Immature natural killer cell (primary cell): Measurements from ENCODE around the gene FTL. TPM values are rescaled to one million over a fixed set of nuclear protein-coding genes. Genes with fewer than 3 reads are reported as not detected.

Experiments used
- DNase-seq, 3 donors: peaks; one replicate each; pipeline ENCODE4 v3.0.0; 2022; ENCODE audit warnings: mixed read lengths in 1 of 3
- H3K27ac Mint-ChIP-seq, 6 donors: one replicate each; pipeline ENCODE4 v1.8.0; 2020; ENCODE audit warnings: mixed read lengths in 6 of 6, mild to moderate bottlenecking in 5 of 6, inconsistent platforms in 4 of 6, moderate library complexity in 3 of 6
- H3K27me3 Mint-ChIP-seq, 3 donors: one replicate each; pipeline ENCODE4 v1.8.0; 2020 to 2021; ENCODE audit warnings: low read depth in 3 of 3, mild to moderate bottlenecking in 3 of 3, mixed read lengths in 3 of 3, moderate library complexity in 3 of 3, inconsistent platforms in 1 of 3
- H3K36me3 Mint-ChIP-seq, 3 donors: one replicate each; pipeline ENCODE4 v1.8.0; 2020; ENCODE audit warnings: mixed read lengths in 3 of 3, inconsistent platforms in 2 of 3, mild to moderate bottlenecking in 2 of 3
- H3K4me1 Mint-ChIP-seq, 2 donors: one replicate each; pipeline ENCODE4 v1.8.0; 2020; ENCODE audit warnings: inconsistent platforms in 2 of 2, mild to moderate bottlenecking in 2 of 2, mixed read lengths in 2 of 2, moderate library complexity in 1 of 2
- H3K4me3 Mint-ChIP-seq, 5 donors: one replicate each; pipeline ENCODE4 v1.8.0; 2020; ENCODE audit warnings: mild to moderate bottlenecking in 5 of 5, mixed read lengths in 5 of 5, inconsistent platforms in 3 of 5, moderate library complexity in 3 of 5
- H3K9me3 Mint-ChIP-seq, 6 donors: one replicate each; pipeline ENCODE4 v1.8.0; 2020; ENCODE audit warnings: mild to moderate bottlenecking in 6 of 6, mixed read lengths in 6 of 6, inconsistent platforms in 4 of 6, moderate library complexity in 3 of 6
- polyA plus RNA-seq, 3 donors: library from polyadenylated mRNA; unstranded; fragments of 300-500 nt; fragmentation: Illumina TruSeq; gene quantifications; one replicate each; pipeline ENCODE4 v1.2.3, GENCODE V29; 2021

FTL gene
- polyA plus RNA-seq, 3 donors from 2014 or later = 3,472 to 4,403 (median 4,065) TPM

DNA sequence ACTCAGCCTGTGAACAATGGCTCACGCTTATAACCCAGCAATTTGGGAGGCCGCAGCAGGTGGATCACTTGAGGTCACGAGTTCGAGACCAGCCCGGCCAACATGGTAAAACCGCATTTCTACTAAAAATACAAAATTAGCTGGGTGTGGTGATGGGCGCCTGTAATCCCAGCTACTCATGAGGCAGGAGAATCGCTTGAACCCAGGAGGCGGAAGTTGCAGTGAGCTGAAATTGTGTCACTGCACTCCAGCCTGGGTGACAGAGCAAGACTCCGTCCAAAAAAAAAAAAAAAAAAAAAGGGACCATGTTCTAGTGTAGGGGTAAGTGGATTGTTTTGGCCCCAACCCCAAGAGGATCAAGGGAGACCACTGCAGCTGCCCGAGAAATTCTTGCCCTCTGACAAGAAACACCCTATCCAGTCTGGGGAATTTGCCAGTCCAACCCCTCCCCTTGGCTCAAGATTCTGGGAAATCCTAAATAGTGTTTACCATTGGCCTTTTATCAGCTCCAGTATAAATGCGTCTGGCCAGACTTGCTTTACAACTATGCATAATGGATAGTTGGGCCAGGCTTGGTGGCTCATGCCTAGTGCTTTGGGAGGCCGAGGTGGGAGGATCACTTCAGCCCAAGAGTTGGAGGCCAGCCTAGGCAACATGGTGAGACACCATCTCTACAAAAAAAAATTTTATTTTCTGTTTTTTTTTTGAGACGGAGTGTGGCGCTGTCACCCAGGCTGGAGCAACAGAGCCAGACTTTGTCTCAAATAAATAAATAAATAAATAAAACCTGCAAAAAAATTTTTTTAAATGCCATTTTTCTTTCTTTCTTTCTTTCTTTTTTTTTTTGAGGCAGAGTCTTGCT is 36.7 kb upstream of the FTL start:
- no peak for DNase-seq
- no peaks in the 10 kb centered on the region for H3K9me3 Mint-ChIP-seq
- no peak overlapping the region for H3K27ac Mint-ChIP-seq
- peaks cover 3 to 6% of the 10 kb centered on the region in 2 donors for H3K4me1 Mint-ChIP-seq
- H3K36me3 Mint-ChIP-seq = no peaks in the 10 kb centered on the region
- H3K4me3 Mint-ChIP-seq = no peak overlapping the region
- peaks cover 3 to 6% (median 3%) of the 10 kb centered on the region in 3 donors for H3K27me3 Mint-ChIP-seq

DNA sequence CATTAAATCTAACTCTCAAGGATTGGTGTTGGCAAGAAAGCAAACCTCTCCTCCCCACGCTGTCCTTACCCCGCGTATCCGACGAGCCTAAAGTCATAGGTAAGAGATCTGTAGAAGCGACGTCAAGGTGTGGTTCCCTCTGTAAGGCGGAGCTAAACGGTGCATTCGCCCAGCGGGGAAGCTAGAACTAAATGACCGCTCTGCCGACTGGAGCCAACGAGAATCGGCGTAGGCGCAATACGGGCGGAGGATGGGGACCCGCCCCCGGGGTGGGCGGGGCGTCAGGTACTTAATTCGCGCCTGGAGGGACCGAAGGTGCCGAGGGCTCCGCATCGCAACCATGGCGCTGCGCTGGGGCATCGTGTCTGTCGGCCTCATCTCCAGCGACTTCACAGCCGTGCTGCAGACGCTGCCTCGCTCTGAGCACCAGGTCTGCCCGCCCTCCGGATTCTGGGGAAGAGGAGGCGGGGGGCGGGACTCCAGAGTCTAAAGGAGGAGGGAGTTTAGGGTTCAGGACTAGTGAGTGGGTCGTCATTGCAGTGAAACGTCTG is 31.7 kb upstream of the FTL start, which contains the start of gene DHDH:
Gene DHDH (plus strand): TSS at position 318 of the 551 bp plus-strand sequence. CDS start 23 bp downstream, at position 341.
- Mint-ChIP-seq H3K4me1 (peaks cover 8 to 13% of the 10 kb centered on the region in 2 donors), H3K36me3 (no peaks in the 10 kb centered on the region), H3K27me3 (peaks cover 3 to 6% (median 4%) of the 10 kb centered on the region in 3 donors), H3K9me3 (no peaks in the 10 kb centered on the region), H3K27ac (peak within 1 kb of the TSS in 4 of 6 donors; percentile 17 to 56 (median 26)), H3K4me3 (peak within 1 kb of the TSS; percentile 78 to 87 (median 84))
- peak; percentile 65 to 75 (median 72) for DNase-seq

DNA sequence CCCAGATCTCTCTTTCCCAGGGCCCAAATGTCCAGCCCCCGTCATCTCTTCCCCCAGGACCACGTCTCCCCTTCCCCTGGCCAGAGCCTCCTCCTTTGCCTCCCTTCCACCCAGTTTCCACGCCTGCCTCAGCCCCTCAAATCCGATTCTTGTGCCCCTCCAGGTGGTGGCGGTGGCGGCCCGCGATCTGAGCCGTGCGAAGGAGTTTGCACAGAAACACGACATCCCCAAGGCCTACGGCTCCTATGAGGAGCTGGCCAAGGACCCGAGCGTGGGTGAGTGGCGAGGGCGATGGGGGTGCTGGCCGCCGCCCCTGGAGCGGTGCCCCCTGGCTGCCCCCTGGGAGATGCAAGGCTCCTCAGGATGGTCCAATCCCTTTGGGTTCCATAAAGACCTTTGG is 30.3 kb upstream of the FTL start:
- DNase-seq = no peak
- Mint-ChIP-seq H3K36me3 (no peaks in the 10 kb centered on the region), H3K4me3 (no peak overlapping the region), H3K4me1 (peaks cover 8 to 13% of the 10 kb centered on the region in 2 donors), H3K27ac (no peak overlapping the region), H3K9me3 (no peaks in the 10 kb centered on the region), H3K27me3 (peaks cover 2 to 6% (median 3%) of the 10 kb centered on the region in 3 donors)

DNA sequence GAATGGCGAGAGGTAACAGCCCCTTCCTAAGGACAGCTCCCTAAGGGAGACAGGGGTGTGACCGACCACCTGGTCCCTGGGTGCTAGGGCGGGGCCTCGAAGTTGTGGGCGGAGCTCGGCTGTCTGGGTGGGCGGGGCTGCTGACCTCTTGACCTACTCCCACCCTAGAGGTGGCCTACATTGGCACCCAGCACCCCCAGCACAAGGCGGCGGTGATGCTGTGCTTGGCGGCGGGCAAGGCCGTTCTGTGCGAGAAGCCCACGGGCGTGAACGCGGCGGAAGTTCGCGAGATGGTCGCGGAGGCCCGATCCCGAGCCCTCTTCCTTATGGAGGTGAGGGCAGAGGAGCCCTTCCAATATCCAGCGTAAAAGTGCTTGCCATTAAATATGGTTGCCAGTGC is 29.2 kb upstream of the FTL start:
- DNase-seq = no peak
- H3K27ac Mint-ChIP-seq = no peak overlapping the region
- H3K9me3 Mint-ChIP-seq = no peaks in the 10 kb centered on the region
- peaks cover 8 to 13% of the 10 kb centered on the region in 2 donors for H3K4me1 Mint-ChIP-seq
- no peak overlapping the region for H3K4me3 Mint-ChIP-seq
- H3K27me3 Mint-ChIP-seq = peaks cover 2 to 6% (median 3%) of the 10 kb centered on the region in 3 donors
- H3K36me3 Mint-ChIP-seq = no peaks in the 10 kb centered on the region

DNA sequence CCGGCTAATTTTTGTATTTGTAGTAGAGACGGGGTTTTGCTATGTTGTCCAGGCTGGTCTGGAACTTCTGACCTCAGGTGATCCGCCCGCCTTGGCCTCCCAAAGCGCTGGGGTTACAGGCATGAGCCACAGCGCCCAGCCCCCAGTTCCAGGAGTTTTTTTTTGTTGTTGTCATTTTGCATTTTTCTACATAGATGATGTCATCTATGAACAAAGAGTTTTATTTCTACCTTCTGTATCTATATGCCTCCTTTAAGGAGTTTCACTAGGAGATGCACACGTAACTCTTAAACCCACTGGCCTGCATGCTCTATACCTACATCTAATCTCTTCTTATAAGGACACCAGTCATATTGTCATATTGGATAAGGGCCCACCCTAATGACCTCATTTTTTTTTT is 26.9 kb upstream of the FTL start:
- Mint-ChIP-seq H3K4me3 (no peak overlapping the region), H3K27ac (no peak overlapping the region), H3K4me1 (peaks cover 6 to 8% of the 10 kb centered on the region in 2 donors), H3K27me3 (peaks cover 0 to 3% (median 2%) of the 10 kb centered on the region in 3 donors), H3K9me3 (no peaks in the 10 kb centered on the region), H3K36me3 (no peaks in the 10 kb centered on the region)
- no peak for DNase-seq

DNA sequence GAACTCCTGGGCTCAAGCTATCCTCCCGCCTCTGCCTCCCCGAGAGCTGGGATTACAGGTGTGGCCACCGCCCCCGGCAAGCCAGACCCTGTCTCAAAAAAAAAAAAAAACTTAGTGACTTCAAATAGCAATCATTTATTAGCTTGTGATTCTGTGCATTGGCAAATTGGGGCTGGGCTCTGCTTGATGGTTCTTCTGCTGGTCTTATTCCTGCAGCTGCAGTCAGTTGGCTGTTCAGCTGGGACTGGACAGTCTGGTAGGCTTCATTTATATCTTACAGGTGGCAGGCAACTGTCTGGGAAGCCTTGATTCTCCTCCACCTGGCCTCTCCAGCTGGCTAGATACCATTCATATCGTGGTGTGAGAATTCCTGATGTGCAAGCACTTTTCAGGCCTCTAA is 24.2 kb upstream of the FTL start:
- Mint-ChIP-seq H3K27me3 (peaks cover 0 to 3% (median 2%) of the 10 kb centered on the region in 3 donors), H3K4me3 (no peak overlapping the region), H3K4me1 (no peaks in the 10 kb centered on the region), H3K9me3 (no peaks in the 10 kb centered on the region), H3K27ac (no peak overlapping the region), H3K36me3 (no peaks in the 10 kb centered on the region)
- no peak for DNase-seq

DNA sequence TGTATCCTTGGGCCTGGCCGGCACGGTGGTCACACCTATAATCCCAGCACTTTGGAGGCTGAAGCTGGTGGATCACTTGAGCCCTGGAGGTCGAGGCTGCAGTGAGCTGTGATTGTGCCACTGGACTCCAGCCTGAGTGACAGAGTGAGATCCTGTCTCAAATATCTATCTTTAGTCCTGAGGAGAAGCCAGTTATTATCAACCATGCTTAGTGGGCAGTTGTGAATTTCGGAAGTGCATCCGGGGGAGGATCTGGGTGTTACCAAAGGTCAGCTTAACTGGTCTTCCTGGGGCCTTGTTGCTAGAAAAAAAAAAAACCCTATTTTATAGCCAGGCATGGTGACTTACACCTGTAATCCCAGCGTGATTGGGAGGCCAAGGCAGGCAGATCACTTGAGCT is 22.0 kb upstream of the FTL start:
- no peak overlapping the region for H3K27ac Mint-ChIP-seq
- H3K4me1 Mint-ChIP-seq = no peaks in the 10 kb centered on the region
- H3K9me3 Mint-ChIP-seq = no peaks in the 10 kb centered on the region
- H3K36me3 Mint-ChIP-seq = no peaks in the 10 kb centered on the region
- peaks cover 0 to 3% (median 0%) of the 10 kb centered on the region in 3 donors for H3K27me3 Mint-ChIP-seq
- H3K4me3 Mint-ChIP-seq = no peak overlapping the region
- no peak for DNase-seq

DNA sequence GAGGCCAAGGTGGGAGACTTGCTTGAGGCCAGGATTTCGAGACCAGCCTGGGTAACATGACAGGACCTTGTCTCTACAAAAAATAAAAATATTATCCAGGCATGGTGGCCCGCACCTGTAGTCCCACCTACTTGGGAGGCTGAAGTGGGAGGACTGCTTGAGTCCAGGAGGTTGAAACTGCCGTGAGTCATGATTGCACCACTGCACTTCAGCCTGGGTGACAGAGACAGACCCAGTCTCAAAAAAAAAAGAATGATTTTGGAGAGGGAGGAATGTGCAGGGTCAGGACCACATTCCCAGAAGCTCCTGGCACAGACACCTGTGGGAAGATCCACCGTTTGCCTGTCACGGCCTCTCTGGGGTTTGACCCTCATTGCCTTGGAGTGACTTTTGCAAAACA is 19.7 kb upstream of the FTL start:
- Mint-ChIP-seq H3K36me3 (no peaks in the 10 kb centered on the region), H3K27ac (no peak overlapping the region)

DNA sequence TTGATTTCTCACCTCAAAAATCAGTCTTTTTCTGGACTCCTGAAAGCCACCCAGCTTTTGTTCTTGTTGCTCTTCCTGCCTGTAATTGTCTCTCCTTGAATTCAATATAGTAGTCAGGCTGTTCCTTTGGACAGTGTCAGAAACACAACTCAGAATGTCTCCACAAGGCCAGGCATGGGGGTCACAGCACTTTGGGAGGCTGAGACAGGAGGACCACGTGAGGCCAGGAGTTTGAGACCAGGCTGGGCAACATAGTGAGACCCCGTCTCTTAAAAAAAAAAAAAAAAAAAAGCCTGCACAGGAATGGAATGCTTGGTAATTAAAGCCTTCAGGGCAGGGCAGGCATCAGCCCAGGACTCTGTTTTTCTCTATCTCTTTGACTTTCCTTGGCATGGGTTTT is 19.3 kb upstream of the FTL start:
- H3K4me3 Mint-ChIP-seq = no peak overlapping the region
- H3K27ac Mint-ChIP-seq = no peak overlapping the region
- H3K36me3 Mint-ChIP-seq = no peaks in the 10 kb centered on the region
- no peak for DNase-seq
- H3K4me1 Mint-ChIP-seq = no peaks in the 10 kb centered on the region
- peaks cover 0 to 3% (median 0%) of the 10 kb centered on the region in 3 donors for H3K27me3 Mint-ChIP-seq
- no peaks in the 10 kb centered on the region for H3K9me3 Mint-ChIP-seq

More for the DNA sequence above, 19.7 kb upstream of the FTL start:
- Mint-ChIP-seq H3K27me3 (peaks cover 0 to 3% (median 0%) of the 10 kb centered on the region in 3 donors), H3K4me3 (no peak overlapping the region), H3K4me1 (no peaks in the 10 kb centered on the region), H3K9me3 (no peaks in the 10 kb centered on the region)
- DNase-seq = no peak

DNA sequence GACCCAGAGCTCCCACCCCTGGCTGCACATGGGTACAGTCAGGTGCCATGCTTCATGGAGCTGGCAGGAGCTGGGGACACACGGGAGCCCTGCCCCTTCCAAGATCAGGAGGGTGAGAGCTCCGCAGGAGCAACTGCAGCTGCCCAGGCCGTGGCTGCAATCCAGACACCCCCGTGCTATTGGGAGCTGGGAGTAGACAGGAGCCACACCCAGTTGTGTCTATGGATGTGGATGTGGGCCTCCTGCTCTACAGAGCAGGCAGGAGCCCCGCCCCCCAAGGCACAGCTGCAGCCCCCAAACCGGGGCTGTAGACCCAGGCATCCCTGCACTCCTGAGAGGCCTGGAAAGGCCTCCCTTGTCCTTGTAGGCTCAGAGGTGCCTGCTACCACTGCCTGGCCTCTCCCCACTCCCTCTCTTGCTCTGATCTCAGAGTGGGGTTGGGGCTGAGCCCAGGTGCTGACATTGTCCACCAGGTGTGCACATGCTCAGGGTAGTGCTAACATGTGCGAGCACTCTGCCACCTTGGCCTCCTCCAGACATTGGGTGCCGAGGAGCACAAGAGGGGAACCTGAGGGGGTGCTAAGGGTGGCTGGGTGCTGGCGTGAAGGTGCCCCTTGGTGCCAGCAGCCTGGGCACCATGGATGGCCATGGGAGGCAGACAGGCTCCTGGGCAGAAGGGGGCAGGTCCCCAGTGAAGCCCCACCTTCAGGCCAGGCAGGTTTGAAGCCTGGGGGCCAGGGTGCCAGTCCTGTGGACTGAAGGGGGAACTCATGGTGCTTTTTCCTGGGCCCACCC is 18.4 kb upstream of the FTL start:
- no peak for DNase-seq
- no peaks in the 10 kb centered on the region for H3K9me3 Mint-ChIP-seq
- no peak overlapping the region for H3K4me3 Mint-ChIP-seq
- H3K36me3 Mint-ChIP-seq = no peaks in the 10 kb centered on the region
- peaks cover 0 to 4% (median 0%) of the 10 kb centered on the region in 3 donors for H3K27me3 Mint-ChIP-seq
- H3K27ac Mint-ChIP-seq = no peak overlapping the region
- H3K4me1 Mint-ChIP-seq = no peaks in the 10 kb centered on the region

DNA sequence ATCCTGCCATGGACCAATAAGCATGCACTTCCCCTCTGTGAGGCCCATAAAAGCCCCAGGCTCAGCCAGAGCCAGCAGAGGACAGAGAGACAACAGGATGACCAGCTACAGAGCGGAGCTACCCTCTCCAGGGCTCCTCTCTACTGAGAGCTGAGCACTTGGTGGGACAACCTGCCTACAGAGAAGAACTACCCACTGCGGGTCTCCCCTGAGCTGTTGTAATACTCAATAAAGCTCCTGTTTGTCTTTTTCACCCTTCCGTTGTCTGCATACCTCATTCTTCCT is 17.9 kb upstream of the FTL start:
- Mint-ChIP-seq H3K4me1 (no peaks in the 10 kb centered on the region), H3K9me3 (no peaks in the 10 kb centered on the region), H3K27ac (no peak overlapping the region), H3K27me3 (peaks cover 0 to 4% (median 0%) of the 10 kb centered on the region in 3 donors), H3K4me3 (no peak overlapping the region), H3K36me3 (no peaks in the 10 kb centered on the region)
- DNase-seq = no peak

DNA sequence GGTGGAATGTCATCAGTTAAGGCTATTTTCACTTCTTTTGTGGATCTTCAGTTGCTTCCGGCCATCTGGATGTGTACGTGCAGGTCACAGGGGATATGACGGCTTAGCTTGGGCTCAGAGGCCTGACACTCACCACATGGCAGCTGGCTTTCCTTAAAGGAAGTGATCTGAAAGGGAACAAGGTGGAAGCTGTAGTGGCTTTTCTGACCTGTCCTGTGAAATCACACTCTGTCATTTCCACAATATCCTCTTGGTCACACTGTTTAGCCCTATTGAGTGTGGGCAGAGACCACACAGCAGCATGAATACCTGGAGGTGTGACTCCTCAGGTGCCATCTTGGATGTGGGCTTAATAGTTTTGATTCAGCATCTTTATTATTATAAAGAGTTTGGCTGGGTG is 14.9 kb upstream of the FTL start:
- no peak overlapping the region for H3K4me3 Mint-ChIP-seq
- no peak for DNase-seq
- no peak overlapping the region for H3K27ac Mint-ChIP-seq
- H3K36me3 Mint-ChIP-seq = no peaks in the 10 kb centered on the region
- peaks cover 3 to 5% (median 5%) of the 10 kb centered on the region in 3 donors for H3K27me3 Mint-ChIP-seq
- peaks cover 4 to 7% of the 10 kb centered on the region in 2 donors for H3K4me1 Mint-ChIP-seq
- H3K9me3 Mint-ChIP-seq = no peaks in the 10 kb centered on the region

DNA sequence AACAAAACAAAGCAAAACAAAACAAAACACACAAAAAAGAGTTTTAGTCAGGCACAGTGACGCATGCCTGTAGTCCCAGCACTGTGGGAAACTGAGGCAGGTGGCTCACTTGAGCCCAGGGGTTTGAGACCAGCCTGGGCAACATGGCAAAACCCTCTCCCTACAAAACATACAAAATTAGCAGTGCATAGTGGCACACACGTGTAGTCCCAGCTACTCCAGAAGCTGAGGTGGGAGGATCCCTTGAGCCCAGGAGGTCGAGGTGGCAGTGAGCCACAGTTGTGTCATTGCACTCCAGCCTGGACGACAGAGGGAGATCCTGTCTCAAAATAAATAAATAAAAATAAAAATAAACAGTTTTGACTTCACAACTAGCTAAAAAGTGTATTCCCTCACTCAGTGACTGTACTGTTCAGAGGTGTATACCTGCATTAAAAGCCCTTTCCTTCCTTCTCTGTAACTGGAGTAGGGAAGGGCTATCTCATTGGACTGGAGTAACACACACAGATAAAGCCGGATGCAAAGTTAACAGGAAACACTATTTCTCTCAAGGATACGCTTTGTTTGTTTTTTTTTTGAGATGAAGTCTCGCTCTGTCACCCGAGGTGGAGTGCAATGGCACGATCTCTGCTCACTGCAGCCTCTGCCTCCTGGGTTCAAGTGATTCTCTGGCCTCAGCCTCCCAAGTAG is 14.1 kb upstream of the FTL start:
- peaks cover 3 to 8% (median 5%) of the 10 kb centered on the region in 3 donors for H3K27me3 Mint-ChIP-seq

More for the DNA sequence above, 14.1 kb upstream of the FTL start:
- peaks cover 11 to 16% of the 10 kb centered on the region in 2 donors for H3K4me1 Mint-ChIP-seq
- no peaks in the 10 kb centered on the region for H3K9me3 Mint-ChIP-seq
- H3K27ac Mint-ChIP-seq = no peak overlapping the region
- no peaks in the 10 kb centered on the region for H3K36me3 Mint-ChIP-seq
- H3K4me3 Mint-ChIP-seq = no peak overlapping the region
- DNase-seq = no peak
